SK-N-SH (cell line): ENCODE measurements around the gene DIO3.

Experiments used
- YY1 ChIP-seq: IDR thresholded peaks from 2 replicates; pipeline ENCODE4 v1.4.0; 2012; ENCODE audit warnings: low read depth, mild to moderate bottlenecking
- TF ChIP-seq, protein P1 (sequence below): fragments of 200-600 bp; sonication (generic); IDR thresholded peaks from 2 replicates; pipeline ENCODE4 v1.6.1; 2017; ENCODE audit warnings: antibody characterized with exemption, mild to moderate bottlenecking, moderate library complexity
- TF ChIP-seq, protein P2 (sequence below): IDR thresholded peaks from 2 replicates; pipeline ENCODE4 v1.6.1; 2012; ENCODE audit warnings: mild to moderate bottlenecking, low read depth, low read length, moderate library complexity

DNA sequence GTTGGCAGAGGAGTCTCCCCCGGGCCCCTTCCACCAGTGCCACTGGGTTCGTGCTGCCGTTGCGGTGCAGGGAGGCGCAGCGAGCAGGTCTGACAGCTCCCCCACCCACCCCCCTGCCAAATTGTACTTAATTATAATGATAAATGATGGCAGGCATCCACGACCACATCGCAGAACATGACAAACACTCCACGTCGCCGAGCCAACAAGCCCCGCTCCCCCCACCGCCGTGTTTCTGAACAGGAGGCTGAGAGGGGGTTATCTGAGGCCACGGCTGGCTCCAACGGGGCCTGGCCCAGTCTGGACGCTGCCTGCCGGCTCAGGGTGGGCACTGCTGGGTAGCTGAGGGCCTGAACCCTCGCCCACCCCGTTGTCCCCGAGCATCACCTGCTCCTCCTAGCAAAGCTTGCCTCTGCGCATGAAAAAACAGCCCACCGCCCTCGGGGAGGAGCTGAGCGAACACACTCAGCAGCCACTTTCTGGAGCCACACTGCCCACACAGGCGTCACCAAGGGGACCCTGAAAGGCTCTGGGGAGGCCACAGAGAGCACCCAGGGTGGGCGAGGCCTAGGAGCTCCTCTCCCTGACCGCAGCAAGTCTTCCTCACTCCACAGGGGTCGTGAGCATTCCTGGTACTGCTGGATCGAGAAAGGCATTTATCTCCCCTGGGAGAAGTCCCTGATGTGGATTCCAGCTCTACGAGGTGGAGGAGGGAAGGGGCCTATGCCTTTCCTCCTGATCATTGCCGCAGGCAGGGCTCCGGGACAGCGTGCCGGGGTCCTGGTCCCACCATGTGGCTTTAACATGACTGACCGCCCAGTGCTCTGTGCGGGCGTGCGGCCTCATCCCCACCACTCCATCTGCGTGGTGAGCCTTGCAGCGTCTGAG is 35.4 kb upstream of the DIO3 start:
- no peak for TF ChIP-seq YY1
- TF ChIP-seq, protein P1, sequence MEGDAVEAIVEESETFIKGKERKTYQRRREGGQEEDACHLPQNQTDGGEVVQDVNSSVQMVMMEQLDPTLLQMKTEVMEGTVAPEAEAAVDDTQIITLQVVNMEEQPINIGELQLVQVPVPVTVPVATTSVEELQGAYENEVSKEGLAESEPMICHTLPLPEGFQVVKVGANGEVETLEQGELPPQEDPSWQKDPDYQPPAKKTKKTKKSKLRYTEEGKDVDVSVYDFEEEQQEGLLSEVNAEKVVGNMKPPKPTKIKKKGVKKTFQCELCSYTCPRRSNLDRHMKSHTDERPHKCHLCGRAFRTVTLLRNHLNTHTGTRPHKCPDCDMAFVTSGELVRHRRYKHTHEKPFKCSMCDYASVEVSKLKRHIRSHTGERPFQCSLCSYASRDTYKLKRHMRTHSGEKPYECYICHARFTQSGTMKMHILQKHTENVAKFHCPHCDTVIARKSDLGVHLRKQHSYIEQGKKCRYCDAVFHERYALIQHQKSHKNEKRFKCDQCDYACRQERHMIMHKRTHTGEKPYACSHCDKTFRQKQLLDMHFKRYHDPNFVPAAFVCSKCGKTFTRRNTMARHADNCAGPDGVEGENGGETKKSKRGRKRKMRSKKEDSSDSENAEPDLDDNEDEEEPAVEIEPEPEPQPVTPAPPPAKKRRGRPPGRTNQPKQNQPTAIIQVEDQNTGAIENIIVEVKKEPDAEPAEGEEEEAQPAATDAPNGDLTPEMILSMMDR: no peak
- TF ChIP-seq, protein P2, sequence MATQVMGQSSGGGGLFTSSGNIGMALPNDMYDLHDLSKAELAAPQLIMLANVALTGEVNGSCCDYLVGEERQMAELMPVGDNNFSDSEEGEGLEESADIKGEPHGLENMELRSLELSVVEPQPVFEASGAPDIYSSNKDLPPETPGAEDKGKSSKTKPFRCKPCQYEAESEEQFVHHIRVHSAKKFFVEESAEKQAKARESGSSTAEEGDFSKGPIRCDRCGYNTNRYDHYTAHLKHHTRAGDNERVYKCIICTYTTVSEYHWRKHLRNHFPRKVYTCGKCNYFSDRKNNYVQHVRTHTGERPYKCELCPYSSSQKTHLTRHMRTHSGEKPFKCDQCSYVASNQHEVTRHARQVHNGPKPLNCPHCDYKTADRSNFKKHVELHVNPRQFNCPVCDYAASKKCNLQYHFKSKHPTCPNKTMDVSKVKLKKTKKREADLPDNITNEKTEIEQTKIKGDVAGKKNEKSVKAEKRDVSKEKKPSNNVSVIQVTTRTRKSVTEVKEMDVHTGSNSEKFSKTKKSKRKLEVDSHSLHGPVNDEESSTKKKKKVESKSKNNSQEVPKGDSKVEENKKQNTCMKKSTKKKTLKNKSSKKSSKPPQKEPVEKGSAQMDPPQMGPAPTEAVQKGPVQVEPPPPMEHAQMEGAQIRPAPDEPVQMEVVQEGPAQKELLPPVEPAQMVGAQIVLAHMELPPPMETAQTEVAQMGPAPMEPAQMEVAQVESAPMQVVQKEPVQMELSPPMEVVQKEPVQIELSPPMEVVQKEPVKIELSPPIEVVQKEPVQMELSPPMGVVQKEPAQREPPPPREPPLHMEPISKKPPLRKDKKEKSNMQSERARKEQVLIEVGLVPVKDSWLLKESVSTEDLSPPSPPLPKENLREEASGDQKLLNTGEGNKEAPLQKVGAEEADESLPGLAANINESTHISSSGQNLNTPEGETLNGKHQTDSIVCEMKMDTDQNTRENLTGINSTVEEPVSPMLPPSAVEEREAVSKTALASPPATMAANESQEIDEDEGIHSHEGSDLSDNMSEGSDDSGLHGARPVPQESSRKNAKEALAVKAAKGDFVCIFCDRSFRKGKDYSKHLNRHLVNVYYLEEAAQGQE: no peak
